GM20000 (cell line): ENCODE data around the gene RPL9.

Experiments
- DNase-seq: peaks from one replicate; pipeline ENCODE4 v3.0.0; 2012; ENCODE audit warnings: low spot score
- CTCF ChIP-seq: IDR thresholded peaks from 2 replicates; pipeline ENCODE4 v1.5.1; 2012; ENCODE audit warnings: mild to moderate bottlenecking, control low read depth; ENCODE audit errors: extremely low read depth, missing control alignments

The RPL9 gene

GRCh38 chr4:39407584-39407885 lies 51.2 kb downstream of the RPL9 start:
- DNase-seq, result no peak

GRCh38 chr4:39406763-39407583 lies 51.7 kb downstream of the RPL9 start, which contains the start of gene KLB:
KLB (plus strand) TSS chr4:39406930; CDS start chr4:39406950, 20 bp downstream.
- no peak for DNase-seq
- TF ChIP-seq CTCF, result no peak

More at GRCh38 chr4:39407584-39407885, 51.2 kb downstream of the RPL9 start:
- no peak for TF ChIP-seq CTCF
